Large intestine (tissue), 3 donors: ENCODE results near the gene DDB1. TPM values are rescaled to one million over a fixed set of nuclear protein-coding genes. Genes with fewer than 3 reads are reported as not detected.

Experiments
- DNase-seq, 2 donors: peaks; one replicate each; pipeline versions ENCODE4 v3.0.0 to v3.0.0-alpha.2; 2013
- H3K27ac ChIP-seq: one replicate; pipeline ENCODE4 v1.5.1; 2013; ENCODE audit warnings: low read length
- H3K27me3 ChIP-seq: 2 replicates; pipeline ENCODE4 v1.6.1; 2013; ENCODE audit warnings: low read length; ENCODE audit not compliant: control insufficient read depth, insufficient read depth
- H3K36me3 ChIP-seq: 2 replicates; pipeline ENCODE4 v1.6.1; 2013; ENCODE audit warnings: low read length; ENCODE audit not compliant: control insufficient read depth, insufficient read depth
- H3K4me1 ChIP-seq: one replicate; pipeline ENCODE4 v1.6.1; 2013; ENCODE audit warnings: low read length; ENCODE audit not compliant: control insufficient read depth, insufficient read depth
- H3K4me3 ChIP-seq: one replicate; pipeline ENCODE4 v1.5.1; 2013; ENCODE audit warnings: low read length
- H3K9me3 ChIP-seq: one replicate; pipeline ENCODE4 v1.6.1; 2013; ENCODE audit warnings: mild to moderate bottlenecking, low read depth, low read length, moderate library complexity; ENCODE audit not compliant: control insufficient read depth
- WGBS: methylation state at CpG from one replicate; pipeline ENCODE4 v1.1.5; 2013; ENCODE audit warnings: low lambda C conversion rate; ENCODE audit not compliant: insufficient coverage; 5-methylcytosine and 5-hydroxymethylcytosine counted together
- polyA plus RNA-seq: library from polyadenylated mRNA; unstranded; fragments of 120-200 nt; gene quantifications from one replicate; pipeline ENCODE4 v1.2.1, GENCODE V29; 2013

The DDB1 gene
- polyA plus RNA-seq, 1 donor: 157 TPM

DNA sequence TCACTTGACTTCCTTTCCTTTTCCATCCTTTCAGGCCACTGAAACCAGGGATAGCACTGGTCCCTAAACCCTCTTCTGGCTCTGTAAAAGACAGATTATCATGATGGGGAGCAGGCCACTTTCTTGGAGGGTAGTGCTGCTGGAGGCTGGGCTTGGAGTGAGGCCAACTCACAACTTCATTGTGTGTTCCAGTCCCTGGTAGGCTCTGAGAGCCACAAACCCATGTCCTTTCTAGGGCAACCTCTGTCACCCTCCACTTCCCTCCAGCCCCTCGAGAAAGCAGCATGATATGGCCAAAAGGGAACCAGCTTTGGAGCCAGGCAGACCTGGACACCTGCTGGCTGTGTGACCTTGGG is 2.4 kb upstream of the DDB1 start:
- H3K27ac ChIP-seq: peak overlapping the region; percentile 96
- no CpG with 5 or more reads among the region's 1 CpG for WGBS
- DNase-seq: no peak
- H3K4me1 ChIP-seq: peaks cover 38% of the 10 kb centered on the region
- peaks cover 29% of the 10 kb centered on the region for H3K36me3 ChIP-seq
- H3K4me3 ChIP-seq: peak overlapping the region; percentile 92
- H3K9me3 ChIP-seq: peaks cover 3% of the 10 kb centered on the region
- no peaks in the 10 kb centered on the region for H3K27me3 ChIP-seq

GRCh38 chr11:61334434-61335354 is 1.8 kb upstream of the DDB1 start:
- WGBS: no CpG with 5 or more reads among the region's 16 CpGs
- Histone ChIP-seq H3K27ac (peak overlapping the region; percentile 96), H3K27me3 (no peaks in the 10 kb centered on the region), H3K36me3 (peaks cover 34% of the 10 kb centered on the region), H3K4me3 (peak overlapping the region; percentile 92), H3K4me1 (peaks cover 38% of the 10 kb centered on the region), H3K9me3 (peaks cover 3% of the 10 kb centered on the region)
- DNase-seq: peak; percentile 64 to 90

DNA sequence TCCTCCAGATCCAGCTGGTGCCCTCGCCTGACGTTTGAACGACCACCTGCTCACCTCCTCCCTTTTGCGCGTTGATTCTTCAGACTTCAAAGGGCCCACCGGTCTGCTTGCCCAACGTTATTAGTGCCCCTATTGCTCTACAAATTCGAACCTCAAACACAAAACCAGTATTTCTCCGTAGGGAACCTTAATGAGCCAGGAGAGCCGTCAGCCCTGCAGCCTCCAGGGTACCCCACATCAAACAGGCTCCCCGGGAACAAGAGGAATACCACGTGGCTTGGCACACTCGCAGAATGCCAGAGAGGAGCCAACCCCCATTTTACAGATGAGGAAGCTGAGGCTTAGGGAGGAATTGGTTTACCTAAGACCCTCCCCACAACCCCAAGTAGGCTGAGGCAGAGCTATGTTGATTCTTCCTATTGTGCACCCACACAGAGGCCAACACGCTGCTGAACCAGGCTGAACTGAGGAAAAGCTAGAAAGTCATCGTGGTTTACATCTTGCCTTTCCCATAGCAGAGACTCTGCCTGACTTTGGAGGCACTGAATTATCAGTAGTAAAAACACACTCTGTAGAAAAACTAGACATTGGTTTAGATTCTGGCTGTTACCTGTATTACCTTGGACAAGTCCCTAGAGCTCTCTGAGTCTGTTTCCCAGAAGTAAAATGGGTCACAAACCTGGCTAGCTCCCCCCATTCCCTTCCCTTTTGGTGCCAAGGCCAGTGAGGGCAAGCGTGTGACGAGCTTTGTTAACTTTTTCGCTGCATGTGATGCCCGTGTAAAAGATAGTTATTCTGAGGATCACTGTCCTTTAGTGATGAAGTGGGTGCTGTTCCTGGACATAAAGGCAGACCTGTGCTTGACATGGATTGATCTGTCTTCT is 887 bp upstream of the DDB1 start:
- H3K36me3 ChIP-seq: peaks cover 33% of the 10 kb centered on the region
- peak overlapping the region; percentile 96 for H3K27ac ChIP-seq
- WGBS: no CpG with 5 or more reads among the region's 19 CpGs
- peak overlapping the region; percentile 92 for H3K4me3 ChIP-seq
- DNase-seq: no peak
- peaks cover 3% of the 10 kb centered on the region for H3K9me3 ChIP-seq
- H3K27me3 ChIP-seq: no peaks in the 10 kb centered on the region
- peaks cover 38% of the 10 kb centered on the region for H3K4me1 ChIP-seq

DNA sequence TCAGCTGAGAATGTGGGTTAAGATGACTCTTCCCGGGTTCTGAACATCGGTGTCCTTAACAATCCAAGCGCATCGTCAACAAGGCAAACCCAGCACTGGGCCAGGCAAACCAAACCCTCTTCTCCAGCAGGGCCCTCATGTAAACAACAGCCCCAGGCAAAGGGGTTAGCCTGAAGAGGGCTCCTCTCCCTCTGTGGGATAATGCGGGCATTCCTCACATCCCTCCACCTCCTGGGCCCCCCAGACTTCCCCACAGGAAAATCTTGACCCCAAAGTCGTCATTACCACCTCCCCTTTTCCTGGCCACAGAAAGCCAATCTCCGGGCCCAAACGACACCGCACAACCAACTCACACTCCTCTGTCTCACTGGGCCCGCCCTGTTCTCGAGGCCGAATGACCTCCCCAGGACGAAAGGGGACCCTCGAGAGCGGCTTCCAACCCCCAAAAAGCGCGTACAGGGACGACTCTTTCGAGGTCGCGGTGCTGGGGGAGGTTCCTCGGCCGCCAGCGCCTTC is 566 bp downstream of the DDB1 start:
- Histone ChIP-seq H3K4me1 (peaks cover 38% of the 10 kb centered on the region), H3K27ac (peak overlapping the region; percentile 96), H3K9me3 (no peaks in the 10 kb centered on the region), H3K27me3 (no peaks in the 10 kb centered on the region), H3K4me3 (peak overlapping the region; percentile 92), H3K36me3 (peaks cover 32% of the 10 kb centered on the region)
- DNase-seq: peak in 1 of 2 donors; percentile 33
- WGBS: no CpG with 5 or more reads among the region's 24 CpGs

- H3K27ac ChIP-seq: no peak overlapping the region
- H3K4me1 ChIP-seq: peaks cover 34% of the 10 kb centered on the region
- H3K27me3 ChIP-seq: no peaks in the 10 kb centered on the region
- no peaks in the 10 kb centered on the region for H3K9me3 ChIP-seq
- WGBS: 80% methylated on average over 2 of the region's 6 CpGs
- DNase-seq: no peak
- peak overlapping the region; percentile 92 for H3K4me3 ChIP-seq
- peaks cover 34% of the 10 kb centered on the region for H3K36me3 ChIP-seq
These were observed 1.3 kb downstream of the DDB1 start for GRCh38 chr11:61331651-61332050.

DNA sequence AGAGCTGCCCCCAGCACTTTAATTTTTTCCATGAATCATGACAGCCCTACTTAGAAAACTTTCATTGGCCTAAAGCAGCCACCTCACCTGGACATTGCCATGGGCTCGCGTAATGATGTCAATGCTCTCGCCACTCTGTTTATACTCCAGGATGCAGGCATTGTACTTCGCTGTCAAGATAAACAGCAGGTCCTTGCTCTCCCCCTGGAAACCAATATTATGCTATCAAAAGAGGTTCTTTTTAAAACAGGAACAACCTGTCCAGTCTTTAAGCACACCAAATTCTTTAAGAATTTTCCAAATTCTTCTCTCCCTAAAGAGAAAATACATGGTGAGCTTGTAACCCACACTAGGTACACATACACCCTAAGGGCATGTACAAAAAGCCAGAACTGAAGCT is 3.0 kb downstream of the DDB1 start:
- Histone ChIP-seq H3K36me3 (peaks cover 51% of the 10 kb centered on the region), H3K4me3 (no peak overlapping the region), H3K9me3 (no peaks in the 10 kb centered on the region), H3K27ac (no peak overlapping the region), H3K4me1 (peaks cover 23% of the 10 kb centered on the region), H3K27me3 (no peaks in the 10 kb centered on the region)
- 90% methylated on average over 2 of the region's 4 CpGs for WGBS
- no peak for DNase-seq

DNA sequence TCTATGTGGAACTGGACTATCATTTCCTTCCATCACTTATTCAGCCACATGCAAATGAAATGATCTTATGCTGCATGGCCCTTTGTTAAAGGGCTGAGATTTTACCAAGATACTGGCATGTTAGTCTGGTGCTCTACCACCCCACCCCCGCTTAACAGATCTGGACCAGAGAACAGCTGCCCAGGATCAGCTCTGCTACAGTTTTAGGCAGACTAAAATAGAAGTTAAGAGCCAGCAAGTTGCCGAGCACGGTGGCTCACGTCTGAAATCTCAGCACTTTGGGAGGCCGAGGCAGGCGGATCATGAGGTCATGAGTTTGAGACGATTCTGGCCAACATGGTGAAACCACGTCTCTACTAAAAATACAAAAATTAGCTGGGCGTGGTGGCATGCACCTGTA is 4.6 kb downstream of the DDB1 start:
- WGBS: no CpG with 5 or more reads among the region's 9 CpGs

DNA sequence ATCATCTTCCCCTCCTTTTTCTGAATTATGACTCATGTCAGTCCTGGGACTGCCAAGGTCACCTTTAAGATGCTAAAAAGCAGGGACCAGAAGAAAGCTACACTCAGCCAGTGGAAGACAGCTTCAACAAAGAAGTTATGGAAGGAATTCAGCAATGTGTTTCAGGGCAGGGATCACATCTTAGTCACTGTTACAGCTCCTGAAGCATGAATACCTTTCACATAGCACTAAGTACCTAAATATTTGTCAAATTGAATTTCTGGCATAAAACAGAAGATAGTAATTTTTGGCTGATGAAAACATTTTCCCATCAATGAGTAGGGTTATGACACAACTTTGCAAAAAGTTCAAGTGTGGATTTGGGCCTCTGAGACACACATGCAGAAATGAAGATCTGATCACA is 5.2 kb downstream of the DDB1 start:
- H3K27me3 ChIP-seq: no peaks in the 10 kb centered on the region
- H3K27ac ChIP-seq: no peak overlapping the region
- H3K9me3 ChIP-seq: no peaks in the 10 kb centered on the region
- H3K4me3 ChIP-seq: no peak overlapping the region
- peaks cover 70% of the 10 kb centered on the region for H3K36me3 ChIP-seq
- H3K4me1 ChIP-seq: peaks cover 9% of the 10 kb centered on the region
- DNase-seq: no peak

More for the DNA sequence above, 4.6 kb downstream of the DDB1 start:
- DNase-seq: no peak
- no peak overlapping the region for H3K4me3 ChIP-seq
- H3K27me3 ChIP-seq: no peaks in the 10 kb centered on the region
- H3K27ac ChIP-seq: no peak overlapping the region
- H3K36me3 ChIP-seq: peaks cover 63% of the 10 kb centered on the region
- H3K4me1 ChIP-seq: peaks cover 9% of the 10 kb centered on the region
- no peaks in the 10 kb centered on the region for H3K9me3 ChIP-seq

DNA sequence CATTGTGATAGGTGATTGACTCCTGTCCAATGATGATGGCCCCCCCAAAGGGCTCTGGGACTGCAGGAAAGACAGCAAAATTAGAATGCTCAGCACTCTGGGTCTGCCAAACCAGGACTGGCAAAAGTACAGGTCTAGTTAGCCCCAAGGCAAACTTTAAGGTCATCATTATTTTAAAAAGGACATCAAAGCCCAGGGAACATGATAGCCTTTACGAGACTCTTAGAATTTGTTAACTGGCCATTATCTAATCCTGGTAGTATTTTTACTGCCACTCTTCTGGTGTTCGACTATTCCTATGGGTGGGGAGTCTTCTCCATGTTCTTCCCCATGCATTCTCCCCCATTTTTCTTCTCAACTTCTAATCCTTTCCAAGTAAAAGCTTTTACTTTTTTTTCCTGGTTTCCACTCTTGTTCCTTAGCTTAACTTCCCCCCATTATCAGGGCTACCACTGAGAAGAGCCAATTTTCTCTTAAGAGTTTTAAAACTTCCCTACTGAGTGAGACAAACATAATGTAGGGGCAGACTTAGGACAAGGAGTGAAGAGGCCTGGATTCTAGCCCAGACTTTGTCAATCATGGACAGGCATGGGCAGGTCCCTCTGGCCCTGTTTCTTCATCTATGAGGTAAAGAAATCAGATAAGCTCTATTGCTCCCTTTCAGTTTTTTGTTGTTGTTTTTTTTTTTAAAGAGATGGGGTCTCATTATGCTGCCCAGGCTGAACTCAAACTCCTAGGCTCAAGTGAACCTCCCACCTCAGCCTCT is 7.1 kb downstream of the DDB1 start:
- Histone ChIP-seq H3K27me3 (no peaks in the 10 kb centered on the region), H3K9me3 (no peaks in the 10 kb centered on the region), H3K4me1 (no peaks in the 10 kb centered on the region), H3K27ac (no peak overlapping the region), H3K36me3 (peaks cover 83% of the 10 kb centered on the region), H3K4me3 (no peak overlapping the region)
- DNase-seq: no peak
- WGBS: 75% methylated on average over 2 of the region's 2 CpGs

DNA sequence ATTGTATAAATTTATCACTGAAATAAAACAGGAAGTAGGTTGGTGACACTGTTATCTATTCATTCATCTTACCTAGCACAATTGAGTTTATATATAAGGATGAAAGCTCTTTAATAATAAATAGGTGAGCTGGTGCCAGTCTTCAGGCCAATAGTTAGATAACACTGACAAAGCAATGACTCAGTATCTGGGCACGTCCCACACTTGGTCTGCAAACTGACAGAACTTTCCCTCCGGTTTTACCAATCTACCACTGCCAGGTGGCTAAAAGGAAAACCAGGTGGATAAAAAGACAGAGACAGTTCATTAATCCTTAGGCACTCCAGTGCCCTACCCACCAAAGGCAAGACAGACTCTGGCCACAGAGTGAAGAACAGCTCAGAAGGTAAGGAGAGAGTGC is 17.6 kb downstream of the DDB1 start:
- Histone ChIP-seq H3K27me3 (no peaks in the 10 kb centered on the region), H3K4me3 (no peak overlapping the region), H3K9me3 (no peaks in the 10 kb centered on the region), H3K36me3 (peaks cover 73% of the 10 kb centered on the region), H3K27ac (no peak overlapping the region), H3K4me1 (no peaks in the 10 kb centered on the region)
- no peak for DNase-seq
- no CpG with 5 or more reads among the region's 2 CpGs for WGBS
